Stimulated activated CD8-positive, alpha-beta memory T cell treated with anti-CD3 and anti-CD28 coated beads, Interleukin-7, amount 100 ng/mL, for 48 hours (primary cell): ENCODE measurements around the gene ZSWIM8.

ENCODE experiments used
- DNase-seq, 2 donors: peaks; one replicate each; pipeline ENCODE4 v3.0.0-alpha.2; 2020; ENCODE audit warnings: low read depth in 1 of 2; ENCODE audit errors: extremely low read depth in 1 of 2

The ZSWIM8 gene

GRCh38 chr10:73840403-73841060 lies 55.1 kb downstream of the ZSWIM8 start:
- no peak for DNase-seq

GRCh38 chr10:73841061-73841421 lies 55.6 kb downstream of the ZSWIM8 start:
- no peak for DNase-seq

- no peak for DNase-seq
Measured at GRCh38 chr10:73841526-73842285, 56.3 kb downstream of the ZSWIM8 start.

- no peak for DNase-seq
Measured at GRCh38 chr10:73842349-73842748, 56.9 kb downstream of the ZSWIM8 start.

- DNase-seq = no peak
Measured at GRCh38 chr10:73843261-73843660, 57.9 kb downstream of the ZSWIM8 start.

- DNase-seq = no peak
Measured at GRCh38 chr10:73847031-73847430, 61.6 kb downstream of the ZSWIM8 start.

- DNase-seq = peak; percentile 79 to 82
Measured at GRCh38 chr10:73848821-73849489, 63.5 kb downstream of the ZSWIM8 start.

- DNase-seq = no peak
Measured at GRCh38 chr10:73850211-73850610, 64.8 kb downstream of the ZSWIM8 start.

- DNase-seq = no peak
Measured at GRCh38 chr10:73850863-73851461, 65.6 kb downstream of the ZSWIM8 start.
